ENCODE measurements around the gene LIPI. TPM values are rescaled to one million over a fixed set of nuclear protein-coding genes. Genes with fewer than 3 reads are reported as not detected.
"Not testable (repeated sequence)": the region's sequence is repeated elsewhere in the genome, so short reads cannot be mapped to it uniquely, and the experiment has no call there.

Gene LIPI
- total RNA-seq, 2 donors from 2014 or later, result 0.40 TPM; not detected in 1

DNA sequence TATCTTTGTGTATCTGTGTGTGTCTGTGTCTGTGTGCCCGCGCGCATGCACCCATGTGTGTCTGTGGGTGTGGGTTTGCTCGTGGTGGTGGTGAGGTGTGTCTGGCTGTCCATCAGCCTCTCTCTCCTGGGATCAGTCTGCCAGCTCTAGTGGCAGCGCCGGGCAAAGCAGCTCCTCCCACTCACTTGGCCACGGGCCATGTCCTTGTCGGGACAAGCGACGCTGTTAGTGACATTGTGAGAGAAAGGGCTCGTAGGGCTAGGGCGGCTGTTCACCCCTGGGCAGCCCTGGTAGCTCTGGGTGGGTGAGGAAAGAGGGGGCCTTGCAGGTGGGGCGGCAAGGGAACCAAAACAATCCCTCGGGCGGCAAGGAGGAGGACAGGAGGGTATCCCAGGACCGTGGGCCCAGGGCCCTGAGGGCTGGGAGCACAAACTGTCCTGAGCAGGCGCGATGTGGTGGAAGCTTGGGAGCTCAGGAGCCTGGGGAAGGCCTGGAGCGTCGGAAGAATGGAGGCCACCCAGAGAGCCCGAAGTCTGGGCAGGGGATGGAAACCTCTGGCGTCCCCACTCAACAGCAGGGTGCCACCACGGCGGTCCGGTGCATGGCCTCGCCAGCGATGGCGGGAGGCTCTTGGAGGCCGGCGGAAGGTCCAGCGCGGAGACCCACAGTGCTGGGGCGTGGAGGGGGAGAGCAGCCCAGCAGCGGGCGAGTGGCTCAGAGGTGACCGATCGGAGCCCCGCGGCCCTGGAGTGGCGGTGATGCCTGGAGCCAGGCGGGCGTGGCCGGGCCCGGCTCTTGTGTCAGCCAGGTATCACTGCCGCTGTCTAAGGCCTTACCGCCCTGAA is 140.5 kb downstream of the LIPI start:
- 95% methylated on average over 45 of the region's 46 CpGs for WGBS
- Histone ChIP-seq H3K27me3 (replicated peaks; ENCODE audit: insufficient read depth) (no peaks in the 10 kb centered on the region), H3K36me3 (no peaks in the 10 kb centered on the region), H3K27ac (no peak overlapping the region), H3K9me3 (no peaks in the 10 kb centered on the region), H3K4me1 (replicated peaks) (no peaks in the 10 kb centered on the region), H3K4me3 (no peak overlapping the region)
- TF ChIP-seq POLR2A (IDR thresholded peaks at IDR 0.05), result no peak
- TF ChIP-seq, protein P1, sequence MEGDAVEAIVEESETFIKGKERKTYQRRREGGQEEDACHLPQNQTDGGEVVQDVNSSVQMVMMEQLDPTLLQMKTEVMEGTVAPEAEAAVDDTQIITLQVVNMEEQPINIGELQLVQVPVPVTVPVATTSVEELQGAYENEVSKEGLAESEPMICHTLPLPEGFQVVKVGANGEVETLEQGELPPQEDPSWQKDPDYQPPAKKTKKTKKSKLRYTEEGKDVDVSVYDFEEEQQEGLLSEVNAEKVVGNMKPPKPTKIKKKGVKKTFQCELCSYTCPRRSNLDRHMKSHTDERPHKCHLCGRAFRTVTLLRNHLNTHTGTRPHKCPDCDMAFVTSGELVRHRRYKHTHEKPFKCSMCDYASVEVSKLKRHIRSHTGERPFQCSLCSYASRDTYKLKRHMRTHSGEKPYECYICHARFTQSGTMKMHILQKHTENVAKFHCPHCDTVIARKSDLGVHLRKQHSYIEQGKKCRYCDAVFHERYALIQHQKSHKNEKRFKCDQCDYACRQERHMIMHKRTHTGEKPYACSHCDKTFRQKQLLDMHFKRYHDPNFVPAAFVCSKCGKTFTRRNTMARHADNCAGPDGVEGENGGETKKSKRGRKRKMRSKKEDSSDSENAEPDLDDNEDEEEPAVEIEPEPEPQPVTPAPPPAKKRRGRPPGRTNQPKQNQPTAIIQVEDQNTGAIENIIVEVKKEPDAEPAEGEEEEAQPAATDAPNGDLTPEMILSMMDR (IDR thresholded peaks at IDR 0.05), result no peak
- no peak for TF ChIP-seq POLR2AphosphoS5 (IDR thresholded peaks at IDR 0.05)
- no peak for DNase-seq (ENCODE audit: low spot score)
- intact Hi-C loops (cut with DNase I), result no loop called here

DNA sequence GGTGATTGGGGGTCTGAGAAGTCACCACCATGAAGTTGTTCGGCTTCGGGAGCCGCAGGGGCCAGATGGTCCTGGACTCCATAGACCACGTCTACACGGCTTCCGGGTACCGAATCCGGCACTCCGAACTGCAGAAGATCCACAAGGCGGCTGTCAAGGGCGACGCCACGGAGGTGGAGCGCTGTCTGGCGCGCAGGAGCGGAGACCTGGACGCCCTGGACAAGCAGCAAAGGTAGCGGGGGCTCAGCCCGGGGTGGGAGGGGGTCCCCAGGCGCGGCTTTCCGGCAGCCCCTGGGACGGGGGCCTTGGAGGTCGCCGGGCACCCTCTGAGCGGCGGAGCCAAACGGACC is 146.5 kb downstream of the LIPI start:
- intact Hi-C loops (cut with DNase I), result no loop called here
- DNase-seq (ENCODE audit: low spot score), result no peak
- H3K27ac ChIP-seq, result no peak overlapping the region
- no peak for TF ChIP-seq POLR2A (IDR thresholded peaks at IDR 0.05)
- no peak for TF ChIP-seq POLR2AphosphoS5 (IDR thresholded peaks at IDR 0.05)
- TF ChIP-seq, protein P1 (IDR thresholded peaks at IDR 0.05), result no peak
- H3K4me3 ChIP-seq, result no peak overlapping the region
- no peaks in the 10 kb centered on the region for H3K36me3 ChIP-seq
- H3K27me3 ChIP-seq (replicated peaks; ENCODE audit: insufficient read depth), result no peaks in the 10 kb centered on the region
- no peaks in the 10 kb centered on the region for H3K4me1 ChIP-seq (replicated peaks)
- H3K9me3 ChIP-seq, result no peaks in the 10 kb centered on the region
- WGBS, result 95% methylated on average over 29 of the region's 29 CpGs

DNA sequence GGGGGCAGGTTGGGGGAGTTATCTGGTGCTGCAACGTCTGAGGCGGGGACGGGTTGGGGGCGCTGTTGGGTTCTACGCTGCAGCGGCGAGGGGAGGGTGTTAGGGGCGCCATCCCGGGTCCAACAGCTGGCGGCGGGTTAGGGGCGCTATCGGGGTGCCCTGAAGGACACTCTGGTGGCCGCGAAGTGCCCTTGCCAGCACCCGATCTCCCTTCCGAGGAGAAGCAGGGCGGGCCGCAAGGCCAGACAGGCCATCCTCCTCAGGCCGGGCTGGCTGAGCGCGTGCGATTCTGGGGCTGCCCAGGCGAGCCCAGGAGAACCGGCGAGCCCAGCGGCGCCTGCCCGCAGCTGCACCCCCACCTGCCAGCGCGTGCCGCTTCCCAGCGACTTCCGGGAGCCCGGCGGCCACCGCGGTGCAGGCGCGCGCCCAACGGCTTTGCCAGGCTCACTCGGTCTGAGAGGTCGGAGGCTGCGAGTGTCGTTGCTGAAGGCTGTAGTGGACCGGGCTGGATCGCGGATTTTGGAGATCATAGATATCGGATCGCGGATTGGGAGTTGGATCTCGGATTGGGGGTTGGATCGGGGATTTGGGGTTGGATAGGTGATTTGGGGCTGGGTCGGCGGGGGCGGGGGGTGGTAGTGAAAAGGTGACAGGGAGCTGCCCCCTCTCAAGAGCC is 147.0 kb downstream of the LIPI start:
- H3K4me1 ChIP-seq (replicated peaks); H3K4me3 ChIP-seq; H3K36me3 ChIP-seq; H3K27me3 ChIP-seq (replicated peaks; ENCODE audit: insufficient read depth); H3K27ac ChIP-seq; intact Hi-C loops (cut with DNase I); DNase-seq (ENCODE audit: low spot score); H3K9me3 ChIP-seq: not testable (repeated sequence)
- WGBS, result 96% methylated on average over 56 of the region's 57 CpGs

DNA sequence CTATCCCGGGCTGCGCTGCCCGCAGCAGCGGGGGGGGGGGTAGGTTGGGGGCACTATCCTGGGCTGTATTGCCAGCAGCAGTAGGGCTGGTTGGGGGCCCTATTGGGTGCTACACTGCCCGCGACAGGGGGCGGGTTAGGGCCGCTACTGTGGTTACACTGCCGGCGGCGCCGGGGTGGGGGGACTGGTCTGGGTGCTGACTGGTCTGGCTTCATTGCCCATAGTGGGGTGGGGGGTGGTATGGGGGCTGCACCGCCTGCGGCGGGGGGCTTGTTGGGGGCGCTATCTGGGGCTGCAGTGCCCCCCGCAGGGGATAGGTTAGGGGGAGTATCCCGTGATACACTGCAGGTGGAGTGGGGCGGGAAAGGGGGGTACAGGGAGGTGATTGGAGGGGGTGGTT is 148.1 kb downstream of the LIPI start:
- H3K36me3 ChIP-seq; H3K4me3 ChIP-seq; H3K27me3 ChIP-seq (replicated peaks; ENCODE audit: insufficient read depth); H3K4me1 ChIP-seq (replicated peaks); intact Hi-C loops (cut with DNase I); H3K27ac ChIP-seq; H3K9me3 ChIP-seq; DNase-seq (ENCODE audit: low spot score): not testable (repeated sequence)
- 99% methylated on average over 7 of the region's 19 CpGs for WGBS

DNA sequence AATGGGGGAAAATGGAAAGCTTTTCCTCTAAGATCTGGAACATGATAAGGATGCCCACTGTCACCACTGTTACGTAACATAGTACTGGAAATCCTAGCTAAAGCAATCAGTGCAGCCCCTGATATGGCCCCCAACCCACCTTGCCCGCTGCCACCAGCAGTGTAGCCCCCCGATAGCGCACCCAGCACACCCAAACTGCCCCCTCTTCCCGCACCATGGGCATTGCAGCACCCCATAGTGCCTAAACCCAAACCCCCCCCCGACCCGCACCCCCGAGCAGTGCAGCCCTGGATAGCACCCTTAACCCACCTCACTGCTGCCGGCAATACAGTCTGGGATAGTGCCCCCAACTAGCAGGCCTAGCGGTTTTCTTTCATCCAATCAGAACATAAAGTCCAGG is 148.9 kb downstream of the LIPI start:
- WGBS, result 97% methylated on average over 10 of the region's 10 CpGs
- H3K36me3 ChIP-seq; H3K4me1 ChIP-seq (replicated peaks); H3K27me3 ChIP-seq (replicated peaks; ENCODE audit: insufficient read depth); H3K27ac ChIP-seq; DNase-seq (ENCODE audit: low spot score); H3K4me3 ChIP-seq; intact Hi-C loops (cut with DNase I); H3K9me3 ChIP-seq: not testable (repeated sequence)

DNA sequence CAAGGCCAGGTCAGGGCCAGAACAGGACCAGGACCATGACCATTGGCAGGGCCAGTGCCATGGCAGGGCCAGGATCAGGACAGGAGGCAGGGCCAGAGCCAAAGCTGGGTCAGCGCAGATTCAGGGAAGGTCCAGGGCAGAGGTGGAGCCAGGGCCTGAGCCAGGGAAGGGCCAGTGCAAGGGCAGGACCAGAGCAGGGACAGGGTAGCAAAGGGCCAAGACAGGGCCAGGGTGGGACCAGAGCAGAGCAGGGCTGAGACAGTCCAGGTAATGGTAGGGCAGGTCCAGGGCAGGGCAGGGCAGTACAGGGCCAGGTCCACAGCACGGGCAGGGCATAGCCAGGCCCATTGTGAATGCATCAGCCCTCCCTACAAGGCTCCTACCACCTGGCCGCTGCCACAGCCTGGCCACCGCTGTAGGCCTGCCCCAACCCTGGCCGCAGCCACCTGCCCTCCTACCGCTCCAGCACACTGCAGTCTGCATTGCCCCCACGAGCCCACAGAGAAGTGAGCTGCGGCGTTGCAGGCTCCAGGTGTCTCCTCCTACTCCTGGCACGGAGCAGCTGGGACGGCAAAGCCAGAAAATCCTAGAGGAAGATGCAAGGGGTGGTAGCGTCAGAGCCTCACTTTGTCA is 151.6 kb downstream of the LIPI start:
- not testable (repeated sequence) for DNase-seq (ENCODE audit: low spot score); H3K4me1 ChIP-seq (replicated peaks)
- WGBS, result 95% methylated on average over 12 of the region's 12 CpGs

More for the DNA sequence above, 151.6 kb downstream of the LIPI start:
- H3K4me3 ChIP-seq; H3K36me3 ChIP-seq; H3K27ac ChIP-seq; H3K9me3 ChIP-seq; H3K27me3 ChIP-seq (replicated peaks; ENCODE audit: insufficient read depth); intact Hi-C loops (cut with DNase I): not testable (repeated sequence)

Small RNAs within 50 kb of the gene (small RNA-seq; reads per million reads assigned to genes)
- gene RF01518 (0 reads per million in 2 donors), gene RNA5SP488 (0 reads per million in 2 donors)

Other genes starting within 250 kb of the LIPI start
- 1 to 10 TPM; 4.1 to 5.7 TPM for gene RBM11, start 5.2 kb upstream of the LIPI start, total RNA-seq
- 10 to 100 TPM; 15.3 to 22.5 TPM for gene HSPA13, start 172.2 kb upstream of the LIPI start, total RNA-seq